A204.1 (cell line): ENCODE measurements around the gene CACNB4.
"Not testable (repeated sequence)": the region's sequence is repeated elsewhere in the genome, so short reads cannot be mapped to it uniquely, and the experiment has no call there.

Experiments used
- FAIRE-seq: peaks from 2 replicates; lab custom pipeline; 2012; peaks lifted over from hg19 to GRCh38; lab: Jason Lieb, UNC

CACNB4 gene

GRCh38 chr2:151817929-151818328, 280.9 kb downstream of the CACNB4 start:
- FAIRE-seq, result no peak

GRCh38 chr2:151816843-151817242, 282.0 kb downstream of the CACNB4 start:
- no peak for FAIRE-seq

- no peak for FAIRE-seq
These were observed 282.9 kb downstream of the CACNB4 start for GRCh38 chr2:151815821-151816489.

- no peak for FAIRE-seq
These were observed 288.4 kb downstream of the CACNB4 start for GRCh38 chr2:151810489-151810888.

- FAIRE-seq, result no peak
These were observed 289.8 kb downstream of the CACNB4 start for GRCh38 chr2:151809073-151809383.

- FAIRE-seq, result peak; percentile 98
These were observed 290.4 kb downstream of the CACNB4 start for GRCh38 chr2:151808258-151809072.

GRCh38 chr2:151805961-151806360, 292.9 kb downstream of the CACNB4 start:
- FAIRE-seq, result no peak

GRCh38 chr2:151805343-151805742, 293.5 kb downstream of the CACNB4 start:
- FAIRE-seq, result no peak

GRCh38 chr2:151803811-151804210, 295.0 kb downstream of the CACNB4 start:
- FAIRE-seq, result peak; percentile 72

- no peak for FAIRE-seq
These were observed 296.5 kb downstream of the CACNB4 start for GRCh38 chr2:151802315-151802714.

GRCh38 chr2:151799886-151800292, 299.0 kb downstream of the CACNB4 start:
- FAIRE-seq, result no peak

GRCh38 chr2:151796774-151797173, 302.1 kb downstream of the CACNB4 start:
- no peak for FAIRE-seq

- FAIRE-seq, result no peak
These were observed 303.1 kb downstream of the CACNB4 start for GRCh38 chr2:151795646-151796240.

- FAIRE-seq, result not testable (repeated sequence)
These were observed 304.4 kb downstream of the CACNB4 start for GRCh38 chr2:151794422-151794821.

GRCh38 chr2:151793123-151793522, 305.7 kb downstream of the CACNB4 start:
- FAIRE-seq, result no peak

GRCh38 chr2:151792589-151792988, 306.3 kb downstream of the CACNB4 start:
- no peak for FAIRE-seq

GRCh38 chr2:151791545-151791944, 307.3 kb downstream of the CACNB4 start:
- no peak for FAIRE-seq

- no peak for FAIRE-seq
These were observed 308.2 kb downstream of the CACNB4 start for GRCh38 chr2:151790689-151791088.

- no peak for FAIRE-seq
These were observed 309.6 kb downstream of the CACNB4 start for GRCh38 chr2:151789055-151789834.

GRCh38 chr2:151786483-151786882, 312.4 kb downstream of the CACNB4 start:
- no peak for FAIRE-seq

- FAIRE-seq, result no peak
These were observed 312.8 kb downstream of the CACNB4 start for GRCh38 chr2:151786077-151786476.

- FAIRE-seq, result no peak
These were observed 315.7 kb downstream of the CACNB4 start for GRCh38 chr2:151783133-151783520.
